ENCODE measurements around the gene LPCAT2.
A peak's percentile ranks its signal among the peaks of the same experiment; 100 is the strongest.

LPCAT2 gene

GRCh38 chr16:55530316-55530856 is 21.5 kb downstream of the LPCAT2 start:
- no peak overlapping the region for H2BK120ac ChIP-seq (ENCODE audit: low read depth, low read length)
- H4K91ac ChIP-seq (ENCODE audit: low read depth, low read length, poor library complexity) = no peak overlapping the region
- no peaks in the 10 kb centered on the region for H3K36me3 ChIP-seq (replicated peaks in 1 of 2; ENCODE audit: control insufficient read depth in 2 of 2, insufficient read depth in 2 of 2, low read length in 2 of 2)
- no peaks in the 10 kb centered on the region for H3K9me3 ChIP-seq (replicated peaks in 1 of 2; ENCODE audit: control insufficient read depth in 2 of 2, insufficient read depth in 1 of 2, low read depth in 1 of 2, low read length in 2 of 2)
- H3K4me1 ChIP-seq (ENCODE audit: control insufficient read depth in 2 of 2, insufficient read depth in 1 of 2, low read depth in 1 of 2, low read length in 2 of 2) = no peaks in the 10 kb centered on the region
- no peak overlapping the region for H3K4me3 ChIP-seq (ENCODE audit: low read length in 2 of 2)
- DNase-seq (ENCODE audit: low spot score) = no peak
- H2AFZ ChIP-seq (ENCODE audit: low read length) = no peak overlapping the region
- H3K18ac ChIP-seq (ENCODE audit: low read length) = no peak overlapping the region
- H3K4me2 ChIP-seq (ENCODE audit: insufficient read depth, low read length, poor library complexity, severe bottlenecking) = no peak overlapping the region
- H3K27ac ChIP-seq (replicated peaks; ENCODE audit: low read length) = no peak overlapping the region
- no peak overlapping the region for H2BK5ac ChIP-seq (ENCODE audit: low read length)
- H2BK12ac ChIP-seq (ENCODE audit: low read length) = no peak overlapping the region
- H2AK5ac ChIP-seq (ENCODE audit: low read depth, low read length) = no peak overlapping the region
- H2BK15ac ChIP-seq (ENCODE audit: low read length) = no peak overlapping the region
- H3K23ac ChIP-seq (ENCODE audit: low read depth, low read length, poor library complexity) = no peak overlapping the region
- no peak overlapping the region for H3K9ac ChIP-seq (ENCODE audit: low read depth, low read length, poor library complexity)
- no peak overlapping the region for H3K4ac ChIP-seq (ENCODE audit: low read length)
- H4K8ac ChIP-seq (ENCODE audit: low read depth, low read length) = no peak overlapping the region
- WGBS, 2 donors (ENCODE audit: extremely low coverage in 2 of 2, insufficient read length in 2 of 2, insufficient replicate concordance in 1 of 2) = no CpG with 5 or more reads among the region's 1 CpG
- H3K27me3 ChIP-seq (ENCODE audit: control insufficient read depth in 3 of 3, insufficient read depth in 3 of 3, low read depth in 1 of 3, low read length in 3 of 3) = no peaks in the 10 kb centered on the region
- no peaks in the 10 kb centered on the region for H3K79me1 ChIP-seq (ENCODE audit: low read depth, low read length)
- no peak overlapping the region for H3K14ac ChIP-seq (ENCODE audit: low read length)

GRCh38 chr16:55532227-55532626 is 23.4 kb downstream of the LPCAT2 start:
- no peaks in the 10 kb centered on the region for H3K27me3 ChIP-seq (ENCODE audit: control insufficient read depth in 3 of 3, insufficient read depth in 3 of 3, low read depth in 1 of 3, low read length in 3 of 3)
- no peak overlapping the region for H4K91ac ChIP-seq (ENCODE audit: low read depth, low read length, poor library complexity)
- H2AK5ac ChIP-seq (ENCODE audit: low read depth, low read length) = no peak overlapping the region
- H3K4me2 ChIP-seq (ENCODE audit: insufficient read depth, low read length, poor library complexity, severe bottlenecking) = no peak overlapping the region
- no peaks in the 10 kb centered on the region for H3K9me3 ChIP-seq (replicated peaks in 1 of 2; ENCODE audit: control insufficient read depth in 2 of 2, insufficient read depth in 1 of 2, low read depth in 1 of 2, low read length in 2 of 2)
- H2BK15ac ChIP-seq (ENCODE audit: low read length) = no peak overlapping the region
- no peak overlapping the region for H3K27ac ChIP-seq (replicated peaks; ENCODE audit: low read length)
- no peak overlapping the region for H3K14ac ChIP-seq (ENCODE audit: low read length)
- no peak overlapping the region for H3K4ac ChIP-seq (ENCODE audit: low read length)
- H3K18ac ChIP-seq (ENCODE audit: low read length) = no peak overlapping the region
- no peak overlapping the region for H2AFZ ChIP-seq (ENCODE audit: low read length)
- H3K4me1 ChIP-seq (ENCODE audit: control insufficient read depth in 2 of 2, insufficient read depth in 1 of 2, low read depth in 1 of 2, low read length in 2 of 2) = no peaks in the 10 kb centered on the region
- H3K36me3 ChIP-seq (replicated peaks in 1 of 2; ENCODE audit: control insufficient read depth in 2 of 2, insufficient read depth in 2 of 2, low read length in 2 of 2) = no peaks in the 10 kb centered on the region
- H3K23ac ChIP-seq (ENCODE audit: low read depth, low read length, poor library complexity) = no peak overlapping the region
- no peak overlapping the region for H2BK5ac ChIP-seq (ENCODE audit: low read length)
- DNase-seq (ENCODE audit: low spot score) = no peak
- no peak overlapping the region for H4K8ac ChIP-seq (ENCODE audit: low read depth, low read length)
- no peak overlapping the region for H2BK12ac ChIP-seq (ENCODE audit: low read length)
- H2BK120ac ChIP-seq (ENCODE audit: low read depth, low read length) = no peak overlapping the region
- H3K4me3 ChIP-seq (ENCODE audit: low read length in 2 of 2) = no peak overlapping the region
- H3K9ac ChIP-seq (ENCODE audit: low read depth, low read length, poor library complexity) = no peak overlapping the region
- WGBS, 2 donors (ENCODE audit: extremely low coverage in 2 of 2, insufficient read length in 2 of 2, insufficient replicate concordance in 1 of 2) = no CpG with 5 or more reads among the region's 1 CpG
- H3K79me1 ChIP-seq (ENCODE audit: low read depth, low read length) = no peaks in the 10 kb centered on the region

- no peak for DNase-seq (ENCODE audit: low spot score)
- Histone ChIP-seq H3K18ac (ENCODE audit: low read length) (no peak overlapping the region), H3K79me1 (ENCODE audit: low read depth, low read length) (no peaks in the 10 kb centered on the region), H3K23ac (ENCODE audit: low read depth, low read length, poor library complexity) (no peak overlapping the region), H2AK5ac (ENCODE audit: low read depth, low read length) (no peak overlapping the region), H3K4me3 (ENCODE audit: low read length in 2 of 2) (no peak overlapping the region), H3K4ac (ENCODE audit: low read length) (no peak overlapping the region), H3K9me3 (replicated peaks in 1 of 2; ENCODE audit: control insufficient read depth in 2 of 2, insufficient read depth in 1 of 2, low read depth in 1 of 2, low read length in 2 of 2) (no peaks in the 10 kb centered on the region), H4K91ac (ENCODE audit: low read depth, low read length, poor library complexity) (no peak overlapping the region), H4K8ac (ENCODE audit: low read depth, low read length) (no peak overlapping the region), H2BK15ac (ENCODE audit: low read length) (no peak overlapping the region), H3K36me3 (replicated peaks in 1 of 2; ENCODE audit: control insufficient read depth in 2 of 2, insufficient read depth in 2 of 2, low read length in 2 of 2) (no peaks in the 10 kb centered on the region), H2BK5ac (ENCODE audit: low read length) (no peak overlapping the region), H3K9ac (ENCODE audit: low read depth, low read length, poor library complexity) (no peak overlapping the region), H2BK120ac (ENCODE audit: low read depth, low read length) (no peak overlapping the region), H3K27me3 (ENCODE audit: control insufficient read depth in 3 of 3, insufficient read depth in 3 of 3, low read depth in 1 of 3, low read length in 3 of 3) (no peaks in the 10 kb centered on the region), H3K27ac (replicated peaks; ENCODE audit: low read length) (no peak overlapping the region), H2BK12ac (ENCODE audit: low read length) (no peak overlapping the region), H2AFZ (ENCODE audit: low read length) (peak overlapping the region; percentile 31), H3K4me2 (ENCODE audit: insufficient read depth, low read length, poor library complexity, severe bottlenecking) (no peak overlapping the region), H3K14ac (ENCODE audit: low read length) (no peak overlapping the region), H3K4me1 (ENCODE audit: control insufficient read depth in 2 of 2, insufficient read depth in 1 of 2, low read depth in 1 of 2, low read length in 2 of 2) (peaks cover 0 to 2% of the 10 kb centered on the region in 2 donors)
- WGBS, 2 donors (ENCODE audit: extremely low coverage in 2 of 2, insufficient read length in 2 of 2, insufficient replicate concordance in 1 of 2) = no CpG with 5 or more reads among the region's 2 CpGs
Measured at GRCh38 chr16:55534756-55535155, 25.9 kb downstream of the LPCAT2 start.

GRCh38 chr16:55539049-55539448 is 30.2 kb downstream of the LPCAT2 start:
- no peak overlapping the region for H3K23ac ChIP-seq (ENCODE audit: low read depth, low read length, poor library complexity)
- no peak overlapping the region for H2BK12ac ChIP-seq (ENCODE audit: low read length)
- H2AK5ac ChIP-seq (ENCODE audit: low read depth, low read length) = no peak overlapping the region
- no peak overlapping the region for H2BK120ac ChIP-seq (ENCODE audit: low read depth, low read length)
- H2AFZ ChIP-seq (ENCODE audit: low read length) = no peak overlapping the region
- H3K4me3 ChIP-seq (ENCODE audit: low read length in 2 of 2) = no peak overlapping the region
- H3K9me3 ChIP-seq (replicated peaks in 1 of 2; ENCODE audit: control insufficient read depth in 2 of 2, insufficient read depth in 1 of 2, low read depth in 1 of 2, low read length in 2 of 2) = no peaks in the 10 kb centered on the region
- no peak overlapping the region for H3K9ac ChIP-seq (ENCODE audit: low read depth, low read length, poor library complexity)
- H2BK15ac ChIP-seq (ENCODE audit: low read length) = no peak overlapping the region
- H3K18ac ChIP-seq (ENCODE audit: low read length) = no peak overlapping the region
- no peak overlapping the region for H4K91ac ChIP-seq (ENCODE audit: low read depth, low read length, poor library complexity)
- no peak overlapping the region for H3K14ac ChIP-seq (ENCODE audit: low read length)
- no peak overlapping the region for H2BK5ac ChIP-seq (ENCODE audit: low read length)
- no peak for DNase-seq (ENCODE audit: low spot score)
- peaks cover 0 to 2% of the 10 kb centered on the region in 2 donors for H3K4me1 ChIP-seq (ENCODE audit: control insufficient read depth in 2 of 2, insufficient read depth in 1 of 2, low read depth in 1 of 2, low read length in 2 of 2)
- H4K8ac ChIP-seq (ENCODE audit: low read depth, low read length) = no peak overlapping the region
- no peak overlapping the region for H3K4ac ChIP-seq (ENCODE audit: low read length)
- no peaks in the 10 kb centered on the region for H3K36me3 ChIP-seq (replicated peaks in 1 of 2; ENCODE audit: control insufficient read depth in 2 of 2, insufficient read depth in 2 of 2, low read length in 2 of 2)
- WGBS, 2 donors (ENCODE audit: extremely low coverage in 2 of 2, insufficient read length in 2 of 2, insufficient replicate concordance in 1 of 2) = no CpG with 5 or more reads among the region's 5 CpGs
- no peaks in the 10 kb centered on the region for H3K27me3 ChIP-seq (ENCODE audit: control insufficient read depth in 3 of 3, insufficient read depth in 3 of 3, low read depth in 1 of 3, low read length in 3 of 3)
- H3K27ac ChIP-seq (replicated peaks; ENCODE audit: low read length) = no peak overlapping the region
- H3K4me2 ChIP-seq (ENCODE audit: insufficient read depth, low read length, poor library complexity, severe bottlenecking) = no peak overlapping the region
- H3K79me1 ChIP-seq (ENCODE audit: low read depth, low read length) = no peaks in the 10 kb centered on the region
